AG10803 (cell line): ENCODE data around the gene RBM15.

Experiments
- DNase-seq: peaks from one replicate; pipeline ENCODE4 v3.0.0; 2010; ENCODE audit warnings: low read depth
- H3K4me3 ChIP-seq: 2 replicates; pipeline ENCODE4 v1.5.1; 2011; ENCODE audit warnings: mild to moderate bottlenecking, low read length, control low read depth
- CTCF ChIP-seq: conservative IDR thresholded peaks from 2 replicates; pipeline ENCODE4 v1.5.1; 2011; ENCODE audit warnings: mild to moderate bottlenecking, low read length, control low read depth, inconsistent platforms

The RBM15 gene

GRCh38 chr1:110321045-110321444, 18.1 kb upstream of the RBM15 start:
- no peak for TF ChIP-seq CTCF
- H3K4me3 ChIP-seq: no peak overlapping the region
- DNase-seq: no peak

DNA sequence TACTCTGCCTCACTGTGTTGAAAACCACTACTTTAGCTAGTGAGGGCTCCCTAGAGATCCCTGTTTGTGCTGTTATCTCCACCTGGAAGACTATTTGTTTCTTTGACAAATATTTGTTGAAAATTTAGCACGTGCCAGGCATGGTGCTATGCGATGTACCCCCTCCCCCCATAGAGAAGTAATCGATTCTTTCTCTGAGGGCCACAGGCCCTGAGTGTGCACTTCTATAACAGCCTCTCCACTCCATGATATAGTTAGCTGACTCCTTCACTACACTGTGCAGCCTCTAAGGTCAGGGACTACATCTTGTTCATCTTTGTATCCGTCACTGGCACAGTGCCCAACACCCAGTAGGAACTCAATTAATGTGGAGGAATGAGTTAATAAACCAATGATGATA, 17.3 kb upstream of the RBM15 start:
- no peak for TF ChIP-seq CTCF
- no peak overlapping the region for H3K4me3 ChIP-seq
- DNase-seq: no peak

DNA sequence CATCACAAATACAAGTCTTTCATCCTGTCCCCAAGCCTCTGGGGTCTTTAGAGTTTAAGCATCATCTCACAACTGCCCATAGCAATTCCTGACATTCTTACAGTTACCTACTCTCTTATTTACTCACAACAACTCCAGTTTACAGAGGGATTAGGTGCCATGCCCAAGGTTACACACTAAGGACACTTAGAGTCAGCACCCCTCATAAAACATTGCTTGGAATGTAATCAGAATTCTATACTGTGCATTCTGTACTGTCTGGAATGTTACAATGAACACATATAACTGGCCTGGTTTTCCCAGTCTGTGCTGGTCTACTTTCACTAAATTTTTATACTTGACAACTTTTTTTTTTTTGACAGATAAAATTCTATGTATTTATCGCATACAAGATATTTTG, 14.5 kb upstream of the RBM15 start:
- no peak overlapping the region for H3K4me3 ChIP-seq
- DNase-seq: no peak
- TF ChIP-seq CTCF: no peak

DNA sequence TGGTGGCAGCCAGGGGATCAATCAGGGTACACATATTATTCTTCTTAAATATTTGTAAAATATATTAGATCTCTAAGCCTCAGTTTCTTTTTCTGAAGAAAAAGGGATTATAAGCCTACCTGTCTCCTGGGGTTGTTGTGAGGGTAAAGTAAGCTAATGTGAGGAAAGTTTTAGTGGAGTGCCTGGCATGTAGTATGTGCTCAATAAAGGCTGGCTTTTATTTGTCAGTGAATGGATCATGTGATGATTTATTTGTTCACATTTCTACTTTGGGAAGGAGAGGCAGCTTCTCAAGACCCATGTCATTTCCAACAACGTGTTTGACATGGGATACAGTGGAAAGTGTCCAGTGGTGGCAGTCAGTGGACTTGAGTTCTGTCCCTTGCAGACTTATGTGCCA, 12.4 kb upstream of the RBM15 start:
- no peak overlapping the region for H3K4me3 ChIP-seq
- no peak for TF ChIP-seq CTCF

GRCh38 chr1:110328274-110328673, 10.9 kb upstream of the RBM15 start:
- DNase-seq: no peak
- TF ChIP-seq CTCF: no peak
- no peak overlapping the region for H3K4me3 ChIP-seq

More for the DNA sequence above, 12.4 kb upstream of the RBM15 start:
- no peak for DNase-seq

DNA sequence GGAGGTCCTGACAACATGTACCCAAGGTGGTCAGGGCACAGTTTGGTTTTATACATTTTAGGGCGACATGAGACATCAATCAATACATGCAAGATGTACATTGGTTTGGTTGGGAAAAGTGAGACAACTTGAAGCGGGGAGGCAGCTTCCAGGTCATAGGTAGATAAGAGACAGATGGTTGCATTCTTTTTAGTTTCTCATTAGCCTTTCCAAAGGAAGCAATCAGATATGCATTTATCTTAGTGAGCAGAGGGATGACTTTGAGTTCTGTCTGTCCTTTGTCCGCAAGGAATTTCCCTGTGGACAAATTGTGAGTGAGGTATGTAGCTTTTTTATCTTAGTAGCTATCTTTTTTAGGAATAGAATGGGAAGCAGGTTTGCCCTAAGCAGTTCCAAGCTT, 10.5 kb upstream of the RBM15 start:
- H3K4me3 ChIP-seq: no peak overlapping the region
- TF ChIP-seq CTCF: no peak
- DNase-seq: no peak

GRCh38 chr1:110335265-110335664, 3.9 kb upstream of the RBM15 start:
- TF ChIP-seq CTCF: no peak
- no peak for DNase-seq
- no peak overlapping the region for H3K4me3 ChIP-seq
